Activated naive CD8-positive, alpha-beta T cell treated with anti-CD3 and anti-CD28 coated beads, Interleukin-2, amount 50 U/mL, for 16 hours (primary cell): ENCODE measurements around the gene NEGR1.

Experiments
- DNase-seq: peaks from one replicate; pipeline ENCODE4 v3.0.0-alpha.2; 2020; ENCODE audit warnings: low read depth, low spot score

The NEGR1 gene

GRCh38 chr1:71634159-71634558 lies 648.2 kb downstream of the NEGR1 start:
- DNase-seq: no peak

GRCh38 chr1:71630073-71630472 lies 652.3 kb downstream of the NEGR1 start:
- no peak for DNase-seq

GRCh38 chr1:71625004-71625403 lies 657.3 kb downstream of the NEGR1 start:
- DNase-seq: no peak

GRCh38 chr1:71623888-71624287 lies 658.5 kb downstream of the NEGR1 start:
- DNase-seq: no peak

- DNase-seq: no peak
Measured at GRCh38 chr1:71621785-71622184, 660.6 kb downstream of the NEGR1 start.

- no peak for DNase-seq
Measured at GRCh38 chr1:71618766-71619530, 663.4 kb downstream of the NEGR1 start.

GRCh38 chr1:71618191-71618590 lies 664.1 kb downstream of the NEGR1 start:
- DNase-seq: no peak

GRCh38 chr1:71610476-71610875 lies 671.9 kb downstream of the NEGR1 start:
- no peak for DNase-seq

GRCh38 chr1:71603044-71603776 lies 679.1 kb downstream of the NEGR1 start:
- no peak for DNase-seq

GRCh38 chr1:71600023-71600422 lies 682.3 kb downstream of the NEGR1 start:
- no peak for DNase-seq

- DNase-seq: no peak
Measured at GRCh38 chr1:71599306-71599705, 683.0 kb downstream of the NEGR1 start.

- DNase-seq: no peak
Measured at GRCh38 chr1:71593523-71593922, 688.8 kb downstream of the NEGR1 start.

GRCh38 chr1:71592646-71593274 lies 689.6 kb downstream of the NEGR1 start:
- no peak for DNase-seq

GRCh38 chr1:71589005-71589404 lies 693.3 kb downstream of the NEGR1 start:
- no peak for DNase-seq

GRCh38 chr1:71587961-71588360 lies 694.4 kb downstream of the NEGR1 start:
- DNase-seq: no peak

GRCh38 chr1:71586030-71586429 lies 696.3 kb downstream of the NEGR1 start:
- no peak for DNase-seq

GRCh38 chr1:71583756-71584155 lies 698.6 kb downstream of the NEGR1 start:
- DNase-seq: no peak

- no peak for DNase-seq
Measured at GRCh38 chr1:71582673-71583072, 699.7 kb downstream of the NEGR1 start.

- DNase-seq: no peak
Measured at GRCh38 chr1:71577451-71578131, 704.7 kb downstream of the NEGR1 start.

- no peak for DNase-seq
Measured at GRCh38 chr1:71572038-71572437, 710.3 kb downstream of the NEGR1 start.

- DNase-seq: no peak
Measured at GRCh38 chr1:71566413-71566812, 715.9 kb downstream of the NEGR1 start.

- no peak for DNase-seq
Measured at GRCh38 chr1:71565831-71566230, 716.5 kb downstream of the NEGR1 start.
